Endodermal cell (in vitro differentiated cells): Measurements from ENCODE around the gene VPS51. TPM values are rescaled to one million over a fixed set of nuclear protein-coding genes. Genes with fewer than 3 reads are reported as not detected.

Experiments used
- DNase-seq: peaks from one replicate; pipeline ENCODE4 v3.0.0-alpha.2; 2017
- H3K27ac ChIP-seq: 2 replicates; pipeline ENCODE4 v1.5.1; 2013; ENCODE audit warnings: mild to moderate bottlenecking, low read depth, low read length, moderate library complexity
- H3K27me3 ChIP-seq: 2 replicates; pipeline ENCODE4 v1.6.1; 2013; ENCODE audit warnings: mild to moderate bottlenecking, low read length, moderate library complexity; ENCODE audit not compliant: insufficient read depth, control insufficient read depth, poor library complexity, severe bottlenecking
- H3K36me3 ChIP-seq: 2 replicates; pipeline ENCODE4 v1.7.0; 2013; ENCODE audit warnings: mild to moderate bottlenecking, low read length, moderate library complexity; ENCODE audit not compliant: control insufficient read depth, insufficient read depth
- H3K4me1 ChIP-seq: one replicate; pipeline ENCODE4 v1.7.0; 2013; ENCODE audit warnings: low read length; ENCODE audit not compliant: control insufficient read depth, insufficient read depth
- H3K4me3 ChIP-seq: 2 replicates; pipeline ENCODE4 v1.5.1; 2013; ENCODE audit warnings: mild to moderate bottlenecking, low read length, moderate library complexity
- H3K9ac ChIP-seq: 2 replicates; pipeline ENCODE4 v1.6.1; 2013; ENCODE audit warnings: mild to moderate bottlenecking, low read length, moderate library complexity; ENCODE audit not compliant: poor library complexity, severe bottlenecking; ENCODE audit errors: extremely low read depth
- H3K9me3 ChIP-seq: 2 replicates; pipeline ENCODE4 v1.6.1; 2013; ENCODE audit warnings: mild to moderate bottlenecking, low read length, moderate library complexity; ENCODE audit not compliant: control insufficient read depth
- H3K27ac Mint-ChIP-seq: 2 replicates; pipeline ENCODE4 v1.8.0; 2020; ENCODE audit warnings: mixed read lengths
- H3K27me3 Mint-ChIP-seq: 2 replicates; pipeline ENCODE4 v1.8.0; 2021; ENCODE audit warnings: mild to moderate bottlenecking, mixed read lengths; ENCODE audit not compliant: insufficient read depth
- H3K36me3 Mint-ChIP-seq: 2 replicates; pipeline ENCODE4 v1.8.0; 2020; ENCODE audit warnings: low read depth, mixed read lengths
- H3K4me1 Mint-ChIP-seq: 2 replicates; pipeline ENCODE4 v1.8.0; 2020; ENCODE audit warnings: mixed read lengths
- H3K4me3 Mint-ChIP-seq: 2 replicates; pipeline ENCODE4 v1.8.0; 2020; ENCODE audit warnings: mild to moderate bottlenecking, moderate library complexity, mixed read lengths
- H3K9me3 Mint-ChIP-seq: 2 replicates; pipeline ENCODE4 v1.8.0; 2020; ENCODE audit warnings: mild to moderate bottlenecking, mixed read lengths
- CTCF ChIP-seq: fragments of 200-600 bp; sonication (generic); conservative IDR thresholded peaks from 2 replicates; pipeline ENCODE4 v1.5.0; 2021; ENCODE audit warnings: antibody characterized with exemption, mild to moderate bottlenecking
- WGBS, 2 experiments: methylation state at CpG; one replicate each; pipeline versions ENCODE4 v1.1.5 to v1.1.7; 2013; ENCODE audit warnings: missing lambda C conversion rate in 2 of 2, mixed read lengths in 1 of 2; ENCODE audit not compliant: insufficient coverage in 1 of 2, insufficient read length in 1 of 2; 5-methylcytosine and 5-hydroxymethylcytosine counted together
- total RNA-seq, 2 donors: library from RNA; stranded (reverse); fragmentation: NEBNext Ultra II Directional in 1 of 2; extraction: Animal tissue kit (Norgen Biotek cat#: 25700) in 1 of 2; gene quantifications; 2 replicates in 1 of 2; 3 replicates in 1 of 2; pipeline ENCODE4 v1.2.1, GENCODE V29; 2021

Gene VPS51
- total RNA-seq, 2 donors from 2014 or later = 107 to 113 TPM

GRCh38 chr11:65065851-65066250 is 30.2 kb upstream of the VPS51 start:
- Mint-ChIP-seq H3K9me3 (no peaks in the 10 kb centered on the region), H3K4me1 (peaks cover 1% of the 10 kb centered on the region), H3K27ac (no peak overlapping the region), H3K27me3 (no peaks in the 10 kb centered on the region), H3K4me3 (no peak overlapping the region), H3K36me3 (no peaks in the 10 kb centered on the region)
- TF ChIP-seq CTCF = no peak
- H3K4me3 ChIP-seq = no peak overlapping the region
- H3K27ac ChIP-seq = no peak overlapping the region
- H3K27me3 ChIP-seq = no peaks in the 10 kb centered on the region
- DNase-seq = no peak
- peaks cover 4% of the 10 kb centered on the region for H3K4me1 ChIP-seq
- H3K9ac ChIP-seq = no peak overlapping the region
- no peaks in the 10 kb centered on the region for H3K9me3 ChIP-seq
- H3K36me3 ChIP-seq = no peaks in the 10 kb centered on the region
- 93 to 97% methylated on average over 5 to 7 of the region's 7 CpGs for WGBS, 2 experiments

- Mint-ChIP-seq H3K27ac (no peak overlapping the region), H3K4me1 (peaks cover 1% of the 10 kb centered on the region), H3K27me3 (no peaks in the 10 kb centered on the region), H3K9me3 (no peaks in the 10 kb centered on the region), H3K36me3 (no peaks in the 10 kb centered on the region), H3K4me3 (no peak overlapping the region)
- DNase-seq = no peak
- Histone ChIP-seq H3K4me3 (no peak overlapping the region), H3K4me1 (peaks cover 4% of the 10 kb centered on the region), H3K36me3 (no peaks in the 10 kb centered on the region), H3K9ac (no peak overlapping the region), H3K27me3 (no peaks in the 10 kb centered on the region), H3K27ac (no peak overlapping the region), H3K9me3 (no peaks in the 10 kb centered on the region)
- no peak for TF ChIP-seq CTCF
- 87 to 89% methylated on average over 3 to 11 of the region's 11 CpGs for WGBS, 2 experiments
Observed at GRCh38 chr11:65066315-65066714, 29.7 kb upstream of the VPS51 start.

GRCh38 chr11:65066805-65067291 is 29.2 kb upstream of the VPS51 start:
- Mint-ChIP-seq H3K27me3 (no peaks in the 10 kb centered on the region), H3K36me3 (no peaks in the 10 kb centered on the region), H3K9me3 (no peaks in the 10 kb centered on the region), H3K4me1 (peaks cover 1% of the 10 kb centered on the region), H3K4me3 (no peak overlapping the region), H3K27ac (no peak overlapping the region)
- 76% methylated on average over 4 of the region's 4 CpGs; no CpG with 5 or more reads in 1 of the 2 experiments for WGBS, 2 experiments
- no peak overlapping the region for H3K9ac ChIP-seq
- H3K27ac ChIP-seq = no peak overlapping the region
- no peaks in the 10 kb centered on the region for H3K27me3 ChIP-seq
- peak; percentile 64 for DNase-seq
- no peak for TF ChIP-seq CTCF
- no peaks in the 10 kb centered on the region for H3K36me3 ChIP-seq
- no peaks in the 10 kb centered on the region for H3K9me3 ChIP-seq
- no peak overlapping the region for H3K4me3 ChIP-seq
- H3K4me1 ChIP-seq = peaks cover 4% of the 10 kb centered on the region
